T-helper 9 cell (primary cell): ENCODE measurements around the gene PLEKHH3.

Source experiments
- DNase-seq: peaks from one replicate; pipeline ENCODE4 v3.0.0-alpha.2; 2020
- total RNA-seq, 2 donors: gene quantifications; one replicate each; lab custom pipeline; 2026; lab: John Stamatoyannopoulos, UW

The PLEKHH3 gene
- 0.07 to 1.4 reads per million in 2 donors for total RNA-seq

GRCh38 chr17:42676424-42677011 lies at the start of gene PLEKHH3:
Gene PLEKHH3 (minus strand): TSS chr17:42676994. CDS start chr17:42676563, 431 bp downstream.
- DNase-seq, result no peak

- DNase-seq, result no peak
Observed at GRCh38 chr17:42725143-42725542, 48.3 kb upstream of the PLEKHH3 start.

- no peak for DNase-seq
Observed at GRCh38 chr17:42723636-42724035, 46.8 kb upstream of the PLEKHH3 start.

- DNase-seq, result no peak
Observed at GRCh38 chr17:42720996-42721583, 44.3 kb upstream of the PLEKHH3 start.

- no peak for DNase-seq
Observed at GRCh38 chr17:42709561-42709960, 32.8 kb upstream of the PLEKHH3 start.

- DNase-seq, result no peak
Observed at GRCh38 chr17:42708588-42708987, 31.8 kb upstream of the PLEKHH3 start.

GRCh38 chr17:42706732-42707131 lies 29.9 kb upstream of the PLEKHH3 start:
- peak; percentile 30 for DNase-seq

- no peak for DNase-seq
Observed at GRCh38 chr17:42704837-42705494, 28.2 kb upstream of the PLEKHH3 start.

GRCh38 chr17:42704490-42704836 lies 27.7 kb upstream of the PLEKHH3 start:
- DNase-seq, result no peak

- no peak for DNase-seq
Observed at GRCh38 chr17:42702446-42702845, 25.7 kb upstream of the PLEKHH3 start.

GRCh38 chr17:42700586-42701289 lies 23.9 kb upstream of the PLEKHH3 start:
- no peak for DNase-seq

GRCh38 chr17:42699415-42699740 lies 22.6 kb upstream of the PLEKHH3 start:
- no peak for DNase-seq

- no peak for DNase-seq
Observed at GRCh38 chr17:42698736-42699414, 22.1 kb upstream of the PLEKHH3 start.

GRCh38 chr17:42697108-42697811 lies 20.5 kb upstream of the PLEKHH3 start:
- DNase-seq, result no peak

GRCh38 chr17:42695500-42695899 lies 18.7 kb upstream of the PLEKHH3 start:
- DNase-seq, result no peak

GRCh38 chr17:42694524-42694923 lies 17.7 kb upstream of the PLEKHH3 start:
- DNase-seq, result no peak

- DNase-seq, result no peak
Observed at GRCh38 chr17:42692489-42692888, 15.7 kb upstream of the PLEKHH3 start.

GRCh38 chr17:42691021-42691545 lies 14.3 kb upstream of the PLEKHH3 start:
- DNase-seq, result no peak

GRCh38 chr17:42690596-42690995 lies 13.8 kb upstream of the PLEKHH3 start:
- no peak for DNase-seq

GRCh38 chr17:42687707-42688320 lies 11.0 kb upstream of the PLEKHH3 start:
- no peak for DNase-seq

- no peak for DNase-seq
Observed at GRCh38 chr17:42686520-42687128, 9.8 kb upstream of the PLEKHH3 start.
